GM04504 (cell line): ENCODE results near the gene ZBED3.
A peak's percentile ranks its signal among the peaks of the same experiment; 100 is the strongest.
"Not testable (repeated sequence)": the region's sequence is repeated elsewhere in the genome, so short reads cannot be mapped to it uniquely, and the experiment has no call there.

Source experiments
- DNase-seq: peaks from one replicate; pipeline ENCODE4 v3.0.0-alpha.2; 2012; ENCODE audit warnings: low read depth

The ZBED3 gene, protein sequence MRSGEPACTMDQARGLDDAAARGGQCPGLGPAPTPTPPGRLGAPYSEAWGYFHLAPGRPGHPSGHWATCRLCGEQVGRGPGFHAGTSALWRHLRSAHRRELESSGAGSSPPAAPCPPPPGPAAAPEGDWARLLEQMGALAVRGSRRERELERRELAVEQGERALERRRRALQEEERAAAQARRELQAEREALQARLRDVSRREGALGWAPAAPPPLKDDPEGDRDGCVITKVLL

DNA sequence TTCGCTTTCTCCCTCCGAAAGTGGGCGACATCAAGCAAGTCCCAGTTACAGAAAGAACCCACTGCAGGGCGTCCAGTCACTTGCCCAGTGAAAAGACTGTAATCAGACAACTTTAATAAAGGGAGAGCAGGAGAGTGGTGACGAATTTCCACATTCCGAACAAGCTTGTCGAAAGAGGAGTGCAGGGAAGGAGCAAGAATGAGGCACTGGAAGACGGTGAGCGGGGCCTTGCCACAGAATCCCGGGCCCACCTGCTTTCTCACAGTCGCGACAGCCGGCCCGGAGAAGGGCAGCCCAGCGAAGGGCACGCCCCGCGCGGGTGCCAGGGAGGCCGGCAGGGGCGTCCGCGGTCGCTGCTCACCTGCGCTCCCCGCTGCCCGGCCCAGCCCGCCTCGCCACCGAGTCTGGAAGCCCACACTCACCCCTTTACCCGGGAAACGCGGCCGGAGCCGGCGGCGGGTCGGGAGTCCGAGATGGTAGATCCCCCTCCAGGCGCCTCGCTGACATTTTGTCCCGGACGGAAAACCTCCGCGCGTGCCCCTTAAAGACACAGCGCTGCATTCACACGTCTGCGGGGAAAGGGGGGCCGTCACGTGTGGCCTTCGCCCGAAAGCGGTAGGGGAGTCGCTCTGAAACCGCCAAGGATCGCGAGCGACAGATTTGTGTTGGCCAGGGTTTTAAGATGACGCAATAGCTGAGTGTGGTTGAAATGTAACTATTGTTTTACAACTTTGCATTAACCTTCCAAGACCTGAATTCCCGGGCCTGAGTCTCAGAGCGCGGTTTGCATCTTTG is at the start of gene ZBED3:
Gene ZBED3, minus strand, starts transcription at position 597 of the 795 bp plus-strand sequence. CDS start 9,407 bp downstream, outside the sequence.
- DNase-seq: peak; percentile 47

DNA sequence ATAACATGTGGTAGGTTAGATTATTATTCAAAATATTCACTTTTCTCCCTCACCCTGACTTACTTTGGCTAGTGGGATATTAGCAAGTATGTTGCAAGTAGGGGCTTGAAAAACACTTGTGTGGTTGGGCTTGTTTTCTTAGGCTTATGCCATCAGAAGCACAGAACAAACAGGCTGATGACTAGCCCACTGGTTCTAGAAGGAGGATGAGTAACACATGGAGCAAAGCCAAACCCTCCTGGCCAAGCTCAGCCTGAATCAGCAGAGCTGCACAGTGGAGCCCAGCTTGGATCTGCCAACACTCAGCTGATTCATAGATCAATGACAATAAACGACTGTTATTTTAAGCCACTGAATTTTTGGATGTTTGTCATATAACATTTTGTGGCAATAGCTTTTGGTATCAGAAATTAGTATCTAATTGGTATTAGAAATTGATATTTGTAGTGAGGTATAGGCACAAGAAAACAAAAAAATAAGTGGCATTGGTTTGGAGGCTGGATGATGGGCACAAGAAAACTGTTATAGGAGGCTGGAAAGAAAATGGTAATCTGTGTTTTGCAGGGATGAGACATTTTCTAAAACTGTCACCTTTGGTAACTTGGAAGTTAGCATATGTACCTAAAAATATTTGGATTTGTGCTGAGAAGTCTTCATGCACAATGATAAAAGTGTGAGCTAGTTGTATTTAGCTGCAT is 46.1 kb upstream of the ZBED3 start:
- peak; percentile 94 for DNase-seq

DNA sequence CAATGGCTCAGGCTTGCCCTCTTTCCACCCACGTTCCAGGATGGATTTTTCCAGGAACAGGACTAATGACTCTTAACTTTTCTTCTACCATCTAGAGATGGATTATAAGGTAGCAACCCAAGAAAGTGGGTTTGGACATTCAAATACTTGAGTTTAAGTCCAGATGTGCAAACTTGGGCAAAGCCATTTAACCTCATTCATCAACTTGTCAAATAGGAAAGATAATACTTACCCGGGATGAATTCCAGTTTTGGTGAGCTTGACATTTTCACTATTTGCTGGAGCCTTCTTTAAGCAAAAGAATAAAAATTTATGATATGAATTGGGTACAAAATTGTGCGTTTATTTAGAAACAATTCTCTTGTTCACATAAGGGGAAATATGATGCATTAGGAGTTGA is 44.3 kb upstream of the ZBED3 start:
- no peak for DNase-seq

DNA sequence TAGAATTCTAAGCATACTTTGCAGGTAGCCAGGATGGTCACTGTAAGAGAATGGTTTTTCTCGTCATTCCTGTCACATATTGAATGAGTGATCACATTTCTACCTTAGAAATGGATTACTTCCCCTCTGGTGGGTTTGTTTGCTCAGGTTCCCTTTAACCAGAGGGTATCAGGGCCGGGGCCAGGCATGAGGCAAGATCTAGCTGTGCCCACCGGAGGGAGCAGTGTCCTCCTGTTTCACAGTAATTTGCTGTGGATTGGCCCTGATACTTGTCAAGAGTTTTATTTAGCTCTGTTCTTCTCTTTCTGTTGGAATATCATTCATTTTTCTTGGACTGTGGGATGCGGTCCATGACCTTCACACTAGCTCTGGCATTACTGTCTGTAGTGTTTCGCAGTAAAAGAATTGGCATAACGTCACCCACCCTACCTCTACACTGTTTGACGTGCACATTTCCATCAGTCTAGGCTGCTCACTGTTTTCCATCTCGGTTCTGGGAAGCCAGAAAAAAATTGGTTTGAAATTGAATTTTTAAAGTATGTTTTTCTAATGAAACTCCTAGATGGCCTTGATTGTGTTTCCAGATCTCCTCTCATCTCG is 42.4 kb upstream of the ZBED3 start:
- no peak for DNase-seq

DNA sequence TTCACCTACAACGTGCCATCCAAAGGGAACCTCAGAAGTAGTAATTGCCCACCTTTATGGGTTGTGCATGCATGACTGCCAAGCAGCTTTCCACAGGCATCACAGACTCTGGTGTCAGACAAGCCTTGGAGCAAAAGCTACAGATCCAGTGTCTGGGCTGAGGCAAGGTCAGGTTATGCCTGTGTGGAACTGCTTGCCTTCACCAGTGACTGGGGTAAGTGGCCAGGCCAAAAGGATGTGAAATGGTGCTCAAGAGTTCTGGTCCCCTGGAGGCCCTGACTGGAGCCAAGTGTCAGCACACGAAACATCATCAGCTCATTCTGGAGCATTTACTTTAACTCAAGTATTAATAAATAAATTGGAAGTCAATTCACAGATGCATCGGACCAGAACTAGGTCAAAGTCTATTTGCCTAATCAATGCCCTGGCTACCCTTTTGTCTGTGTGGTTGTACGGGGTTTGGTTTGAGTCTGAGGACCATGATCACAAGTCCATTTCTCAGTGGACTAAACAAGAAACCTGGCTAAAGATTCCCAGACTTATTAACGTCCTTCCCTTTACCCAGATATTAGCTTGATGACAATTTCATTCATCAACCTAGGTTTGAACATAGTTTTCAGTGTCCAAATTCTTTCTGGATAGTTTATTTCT is 41.5 kb upstream of the ZBED3 start:
- DNase-seq: no peak

DNA sequence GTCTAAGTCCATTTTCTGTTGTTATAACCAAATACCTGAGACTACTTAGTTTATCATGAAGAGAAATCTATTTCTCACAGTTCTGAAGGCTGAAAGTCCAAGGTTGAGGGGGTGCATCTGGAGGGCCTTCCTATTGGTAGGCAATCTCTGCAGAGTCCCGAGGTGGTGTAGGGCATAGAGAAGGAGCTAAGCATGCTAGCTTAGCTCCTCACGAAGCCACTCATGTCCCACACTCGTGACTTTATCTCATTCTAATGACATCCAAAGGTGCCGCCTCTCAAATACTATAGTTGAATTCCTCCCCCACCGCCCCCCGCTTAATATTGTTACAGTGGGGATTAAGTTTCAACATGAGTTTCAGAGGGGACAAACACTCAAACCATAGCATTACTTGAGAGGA is 36.0 kb upstream of the ZBED3 start:
- no peak for DNase-seq

DNA sequence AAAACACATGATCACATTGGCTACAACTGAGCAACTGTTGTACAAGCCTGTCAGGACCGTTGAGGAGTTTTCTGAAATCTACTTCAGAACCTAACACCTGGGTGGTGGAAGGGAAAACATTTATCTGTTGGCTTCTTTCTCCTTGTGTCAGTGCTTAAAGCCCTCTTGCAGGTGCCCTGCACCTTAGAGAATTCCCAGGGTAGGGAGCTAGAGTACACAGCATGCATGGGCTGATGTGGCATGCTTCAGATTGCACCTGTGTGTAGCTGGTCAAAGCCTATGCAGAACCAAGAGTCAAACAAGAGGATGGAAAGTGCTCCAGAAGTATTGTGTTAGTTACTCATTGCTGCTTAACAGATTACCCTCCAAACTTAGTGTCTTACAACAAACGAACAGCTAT is 33.6 kb upstream of the ZBED3 start:
- DNase-seq: no peak

DNA sequence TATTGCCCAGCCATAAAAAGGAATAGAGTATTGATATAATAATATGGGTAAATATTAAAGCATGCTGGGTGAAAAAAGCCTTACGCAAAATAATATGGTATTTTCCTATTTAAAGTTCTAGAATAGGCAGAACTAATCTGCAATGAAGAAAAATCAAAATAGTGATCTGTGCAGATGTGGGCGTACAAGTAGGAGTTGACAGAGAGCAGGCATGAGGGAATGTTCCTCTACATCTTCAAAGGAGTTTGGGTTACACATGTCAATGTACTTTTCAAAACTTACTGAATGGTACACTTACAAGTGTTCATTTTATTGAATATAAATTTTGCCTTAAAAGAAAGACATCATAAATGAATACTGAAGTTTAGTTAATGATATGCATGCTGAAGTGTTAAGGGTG is 33.0 kb upstream of the ZBED3 start:
- no peak for DNase-seq

DNA sequence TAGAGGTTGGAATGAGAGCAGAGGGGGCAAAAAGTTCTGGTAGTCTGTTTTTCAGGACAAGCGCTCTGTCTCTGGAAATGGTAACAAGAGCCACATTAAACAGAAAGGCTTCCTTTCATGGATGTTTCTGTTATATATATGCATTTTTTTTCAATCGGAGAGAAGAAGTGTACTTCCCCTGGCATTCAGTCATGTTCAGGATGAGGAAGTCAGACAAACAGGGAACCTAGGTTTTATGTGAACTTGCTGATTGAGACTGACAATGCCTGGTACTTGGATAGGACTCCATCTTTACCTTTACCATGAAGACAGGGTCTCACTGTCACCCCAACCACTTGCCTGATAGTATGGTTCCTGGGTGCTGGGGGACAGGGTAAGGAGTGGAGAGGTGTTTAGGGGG is 30.1 kb upstream of the ZBED3 start:
- DNase-seq: no peak

DNA sequence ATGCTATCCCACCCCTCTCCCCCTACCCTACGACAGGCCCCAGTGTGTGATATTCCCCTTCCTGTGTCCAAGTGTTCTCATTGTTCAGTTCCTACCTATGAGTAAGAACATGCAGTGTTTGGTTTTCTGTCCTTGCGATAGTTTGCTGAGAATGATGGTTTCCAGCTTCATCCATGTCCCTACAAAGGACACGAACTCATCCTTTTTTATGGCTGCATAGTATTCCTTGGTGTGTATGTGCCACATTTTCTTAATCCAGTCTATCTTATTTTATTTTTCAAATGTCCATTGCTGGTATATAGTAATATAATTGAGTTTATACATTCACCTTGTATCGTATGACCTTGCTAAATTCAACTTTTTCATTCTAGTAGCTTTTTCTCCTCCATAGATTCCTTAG is 19.9 kb upstream of the ZBED3 start:
- DNase-seq: not testable (repeated sequence)

DNA sequence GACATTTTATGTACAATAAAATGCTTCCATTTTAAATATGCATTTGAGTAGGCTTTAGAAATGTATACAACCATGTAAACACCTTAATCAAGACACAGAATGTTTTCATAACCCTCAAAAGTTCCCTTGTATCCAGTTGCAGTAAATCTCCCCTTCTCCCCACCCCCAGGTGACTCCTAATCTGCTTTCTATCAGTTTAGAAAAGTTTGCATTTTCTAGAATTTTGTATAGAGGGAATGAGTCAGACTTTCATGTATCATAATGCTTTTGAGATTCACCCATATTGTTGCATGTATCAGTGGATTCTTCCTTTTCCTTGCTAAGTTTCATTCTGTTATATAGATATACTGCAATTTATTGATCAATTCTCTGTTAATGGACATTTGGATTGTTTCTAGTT is 17.7 kb upstream of the ZBED3 start:
- no peak for DNase-seq

DNA sequence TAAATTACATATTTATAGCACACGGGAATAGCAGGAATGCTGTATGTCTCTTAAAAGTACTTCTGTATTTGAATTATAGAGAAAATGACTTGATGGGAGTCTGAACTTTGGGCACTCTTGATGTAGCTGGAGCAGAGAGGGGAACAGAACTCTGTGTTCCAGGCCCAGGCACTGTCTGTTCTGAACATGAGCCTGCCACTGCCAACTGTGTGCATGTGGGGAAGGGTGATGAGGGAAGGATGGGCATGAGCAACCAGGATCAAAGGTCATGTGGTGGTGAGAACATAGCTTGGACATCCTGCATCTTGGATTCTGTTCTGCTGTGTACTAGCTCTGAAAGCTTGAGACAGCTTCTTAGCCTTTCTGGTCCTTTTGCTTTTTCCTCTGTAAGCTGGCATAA is 16.4 kb upstream of the ZBED3 start:
- DNase-seq: no peak

DNA sequence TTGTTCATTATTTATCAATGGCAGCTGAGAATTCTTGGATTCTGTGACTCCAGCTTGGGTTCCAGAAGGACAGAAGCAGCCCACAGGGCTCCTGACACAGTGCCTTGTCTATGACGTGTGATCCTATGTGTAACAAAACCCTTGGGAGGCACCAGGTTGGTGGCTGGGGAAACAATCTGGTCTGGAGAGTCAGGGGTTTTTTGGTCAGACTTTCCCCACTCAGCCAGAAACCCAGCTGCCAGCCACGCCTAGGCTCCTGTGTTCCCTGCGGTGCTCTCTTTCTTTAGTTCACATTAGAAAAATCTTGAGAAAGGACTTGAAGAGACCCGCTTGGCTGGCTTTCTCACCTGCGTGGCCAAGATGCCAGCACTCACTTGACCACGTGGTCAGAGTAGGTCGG is 15.5 kb upstream of the ZBED3 start:
- DNase-seq: no peak

DNA sequence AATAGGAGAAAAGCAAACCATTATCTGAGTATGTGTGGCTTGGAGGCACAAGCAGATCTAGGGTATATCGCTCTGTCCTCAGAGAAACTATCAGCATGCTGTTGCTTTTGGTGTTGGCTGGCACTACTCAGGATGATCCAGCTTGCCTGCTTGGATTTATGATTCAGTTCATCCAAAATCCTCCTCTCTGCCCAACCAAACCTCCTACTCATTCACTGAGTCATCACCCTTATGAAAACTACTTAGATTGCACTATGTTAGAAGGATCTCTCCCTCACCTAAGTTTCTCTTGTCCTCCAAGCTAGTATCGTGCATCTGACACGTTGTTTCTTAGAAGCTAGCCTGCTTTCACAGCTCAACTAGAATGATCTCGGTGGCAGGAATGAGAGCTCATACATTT is 14.2 kb upstream of the ZBED3 start:
- peak; percentile 14 for DNase-seq

DNA sequence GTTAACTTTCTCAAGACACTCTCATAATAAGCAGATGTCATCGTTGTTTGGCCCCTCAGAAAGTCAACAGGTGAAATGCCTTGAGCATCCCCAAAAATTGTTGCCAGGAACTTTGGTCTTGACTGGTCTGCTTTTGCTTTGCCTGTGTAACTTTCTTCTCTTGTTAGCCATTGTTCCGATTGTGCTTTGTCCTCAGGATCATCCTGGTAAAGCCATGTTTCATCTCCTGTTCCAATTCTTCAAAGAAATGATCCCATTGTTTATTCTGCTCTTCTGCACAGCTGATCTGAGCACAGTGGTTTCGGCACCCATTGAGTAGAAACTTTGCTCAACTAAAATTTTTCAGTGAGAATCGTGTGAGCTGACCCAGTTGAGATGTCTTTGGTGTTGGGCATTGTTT is 8.1 kb upstream of the ZBED3 start:
- no peak for DNase-seq

DNA sequence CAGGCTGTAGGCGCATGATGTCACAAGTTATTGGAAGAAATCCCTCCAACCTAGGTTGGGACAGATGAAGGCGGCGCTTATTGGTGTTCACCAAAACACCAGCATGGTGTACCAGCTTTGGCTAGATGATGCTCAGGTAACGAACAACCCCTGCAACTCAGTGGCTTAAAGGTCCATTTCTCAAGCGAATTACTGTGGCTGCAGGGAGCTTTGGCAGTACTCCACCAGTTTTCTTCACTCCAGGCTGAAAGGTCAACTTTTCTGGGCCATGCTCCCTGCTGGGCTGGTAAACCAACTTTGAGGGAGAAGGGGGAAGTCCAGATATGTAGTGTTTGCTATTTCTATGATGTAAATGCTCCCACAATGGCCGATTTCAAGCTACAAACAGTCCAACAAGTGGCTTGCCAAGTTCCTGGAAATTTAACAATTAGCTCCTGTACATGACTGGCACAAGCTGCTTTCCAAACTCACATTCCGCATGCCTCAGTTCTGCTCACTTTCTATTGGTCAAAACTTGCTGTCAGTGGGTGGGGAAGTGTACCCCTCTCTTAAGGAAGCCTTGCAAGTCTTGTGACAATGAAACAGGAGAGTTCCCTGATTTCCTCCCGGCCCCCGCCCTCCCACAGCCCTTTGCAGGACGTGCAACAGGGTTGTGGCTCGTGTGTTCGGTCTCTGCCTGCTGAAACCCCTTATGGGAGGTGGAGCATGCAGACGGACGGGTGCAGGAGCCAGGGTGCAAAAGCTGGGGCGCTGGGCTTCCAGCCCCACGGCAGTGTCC is 588 bp upstream of the ZBED3 start:
- DNase-seq: no peak

DNA sequence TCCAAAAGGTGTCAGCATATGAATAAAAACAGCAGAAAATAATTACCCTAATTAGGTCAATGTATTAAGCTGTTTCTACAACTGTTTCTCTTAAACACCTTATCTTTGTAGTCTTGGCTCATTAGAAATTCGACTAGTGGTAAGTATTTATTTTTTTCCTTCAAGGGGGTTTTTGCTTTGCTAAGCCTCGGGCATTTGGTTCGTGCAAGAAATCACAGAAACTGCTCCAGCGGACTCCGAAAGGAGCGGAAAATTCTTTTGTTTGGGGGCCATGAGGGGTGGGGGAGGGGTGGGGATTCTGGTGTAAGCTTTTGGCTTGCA is 757 bp downstream of the ZBED3 start:
- DNase-seq: no peak

DNA sequence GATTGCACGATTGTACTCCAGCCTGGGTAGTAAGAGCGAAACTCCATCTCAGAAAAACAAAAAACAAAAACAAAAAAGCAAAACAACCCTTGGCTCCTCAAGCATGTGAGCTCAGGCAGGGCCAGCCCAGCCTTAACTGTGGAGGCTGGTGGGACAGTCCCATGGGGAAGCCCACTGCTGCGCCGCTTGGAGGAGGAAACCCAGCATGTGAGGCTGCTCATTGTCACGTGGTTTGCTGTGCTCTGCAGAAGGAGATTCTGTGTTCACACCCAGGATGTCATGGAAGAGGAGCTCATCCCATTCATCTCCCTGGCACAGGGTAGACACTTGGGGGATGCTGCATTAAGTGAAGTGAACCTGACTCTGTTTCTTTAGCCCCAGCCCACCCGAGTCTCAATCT is 4.0 kb downstream of the ZBED3 start:
- DNase-seq: no peak

DNA sequence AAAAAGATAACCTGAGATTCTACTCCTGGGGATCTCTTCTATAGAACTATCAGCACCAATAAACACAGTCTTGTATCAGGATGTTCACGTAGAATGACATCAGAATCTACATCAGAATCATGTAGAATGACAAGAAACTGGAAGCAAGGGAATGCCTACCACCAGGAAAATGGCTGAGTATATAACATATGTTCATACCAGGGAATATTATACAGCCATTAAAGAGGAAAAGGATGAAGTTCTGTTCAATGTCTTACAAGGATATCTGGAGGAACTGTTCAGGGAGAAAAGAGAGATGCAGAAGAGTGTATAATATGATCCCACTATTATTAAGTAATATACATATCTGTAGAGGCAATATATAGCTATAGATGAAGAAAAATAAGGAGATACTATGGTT is 4.8 kb downstream of the ZBED3 start:
- DNase-seq: no peak

DNA sequence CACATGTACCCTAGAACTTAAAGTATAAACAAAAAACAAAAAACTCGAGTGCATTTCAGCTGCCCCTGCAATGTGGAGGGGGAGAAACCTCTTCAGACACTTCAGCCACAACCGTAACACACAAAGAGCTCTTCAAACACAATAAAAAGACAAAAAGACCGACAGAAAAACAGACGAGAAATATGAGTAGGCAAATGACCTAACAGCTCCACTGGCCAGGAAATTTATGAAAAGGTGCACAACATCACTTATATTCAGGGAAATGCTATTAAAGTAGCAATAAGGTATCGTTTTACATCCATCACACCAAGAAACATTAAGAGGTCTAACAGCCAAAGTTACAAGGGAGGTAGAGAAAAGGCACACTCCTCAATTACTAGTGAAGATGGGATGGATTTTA is 6.2 kb downstream of the ZBED3 start:
- no peak for DNase-seq

DNA sequence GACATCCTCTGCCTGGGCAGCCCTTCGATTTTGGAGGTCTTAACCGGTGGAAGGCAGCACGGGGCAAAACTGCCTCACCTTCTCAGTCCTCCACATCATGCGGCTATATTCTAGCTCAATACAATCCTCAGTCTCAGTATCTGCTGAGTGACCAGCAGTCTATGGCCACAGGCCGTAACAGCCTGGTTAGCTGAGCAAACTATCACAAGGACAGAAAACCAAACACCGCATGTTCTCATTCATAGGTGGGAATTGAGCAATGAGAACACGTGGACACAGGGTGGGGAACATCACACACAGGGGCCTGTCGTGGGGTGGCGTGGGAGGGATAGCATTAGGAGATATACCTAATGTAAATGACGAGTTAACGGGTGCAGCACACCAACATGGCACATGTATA is 6.6 kb downstream of the ZBED3 start:
- not testable (repeated sequence) for DNase-seq

DNA sequence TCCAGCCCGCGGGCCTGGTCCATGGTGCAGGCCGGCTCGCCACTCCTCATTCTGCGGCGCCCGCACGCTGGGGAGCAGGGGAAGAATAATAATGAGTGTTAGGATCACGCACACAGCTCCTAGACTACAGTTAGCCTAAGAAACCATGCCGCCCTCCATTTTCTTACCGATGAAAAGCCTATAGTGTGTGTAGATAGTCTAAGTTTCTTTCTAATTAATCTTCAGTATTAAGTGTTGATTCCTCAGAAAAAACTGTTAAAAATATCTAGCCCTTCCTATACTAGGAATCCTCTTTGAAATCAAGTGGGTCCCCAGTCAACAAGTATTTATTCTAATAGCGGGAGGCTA is 9.3 kb downstream of the ZBED3 start:
- DNase-seq: no peak
